GM12865 (cell line): ENCODE results near the gene CDKL1.

Experiments used
- DNase-seq: peaks from one replicate; pipeline ENCODE4 v3.0.0; 2010; ENCODE audit warnings: low read depth
- H3K4me3 ChIP-seq: 2 replicates; pipeline ENCODE4 v1.5.1; 2011; ENCODE audit warnings: mild to moderate bottlenecking, low read depth, low read length, control low read depth
- TF ChIP-seq, protein P1 (sequence below): IDR thresholded peaks from 2 replicates; pipeline ENCODE4 v1.5.1; 2011; ENCODE audit warnings: low read length, control low read depth, low read depth, inconsistent platforms; ENCODE audit not compliant: insufficient read depth; ENCODE audit errors: missing control alignments

The CDKL1 gene

DNA sequence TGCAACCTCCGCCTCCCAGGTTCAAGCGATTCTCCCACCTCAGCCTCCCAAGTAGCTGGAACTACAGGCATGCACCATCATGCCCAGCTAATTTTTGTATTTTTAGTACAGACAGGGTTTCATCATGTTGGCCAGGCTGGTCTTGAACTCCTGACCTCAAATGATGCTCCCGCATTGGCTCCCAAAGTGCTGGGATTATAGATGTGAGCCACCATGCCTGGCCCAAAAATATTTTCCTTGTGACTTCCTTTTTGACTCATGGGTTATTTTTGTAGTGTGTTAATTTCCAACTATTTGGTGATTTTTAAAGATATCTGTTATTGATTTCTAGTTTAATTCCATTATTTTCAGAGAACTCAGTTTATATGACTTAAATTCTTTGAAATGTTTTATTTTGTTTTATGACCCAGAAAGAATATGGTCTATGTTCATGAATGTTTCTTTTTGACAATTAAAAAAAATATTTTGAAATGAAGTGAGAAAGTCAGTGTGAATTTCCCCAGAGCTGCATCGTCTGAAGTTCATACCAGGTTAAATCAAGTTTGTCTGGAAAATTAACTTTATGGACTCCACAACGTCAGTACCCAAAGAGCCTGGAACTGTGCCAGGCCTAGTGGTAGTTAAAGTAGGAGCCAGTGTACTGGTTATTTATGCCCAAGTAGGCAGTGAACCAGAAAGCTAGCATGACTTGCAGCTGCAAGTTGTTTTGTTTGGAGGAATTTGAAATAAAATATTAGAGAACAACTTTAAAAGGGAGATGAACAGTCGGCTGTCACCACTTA is 2.8 kb upstream of the CDKL1 start:
- no peak for DNase-seq
- no peak overlapping the region for H3K4me3 ChIP-seq
- TF ChIP-seq, protein P1, sequence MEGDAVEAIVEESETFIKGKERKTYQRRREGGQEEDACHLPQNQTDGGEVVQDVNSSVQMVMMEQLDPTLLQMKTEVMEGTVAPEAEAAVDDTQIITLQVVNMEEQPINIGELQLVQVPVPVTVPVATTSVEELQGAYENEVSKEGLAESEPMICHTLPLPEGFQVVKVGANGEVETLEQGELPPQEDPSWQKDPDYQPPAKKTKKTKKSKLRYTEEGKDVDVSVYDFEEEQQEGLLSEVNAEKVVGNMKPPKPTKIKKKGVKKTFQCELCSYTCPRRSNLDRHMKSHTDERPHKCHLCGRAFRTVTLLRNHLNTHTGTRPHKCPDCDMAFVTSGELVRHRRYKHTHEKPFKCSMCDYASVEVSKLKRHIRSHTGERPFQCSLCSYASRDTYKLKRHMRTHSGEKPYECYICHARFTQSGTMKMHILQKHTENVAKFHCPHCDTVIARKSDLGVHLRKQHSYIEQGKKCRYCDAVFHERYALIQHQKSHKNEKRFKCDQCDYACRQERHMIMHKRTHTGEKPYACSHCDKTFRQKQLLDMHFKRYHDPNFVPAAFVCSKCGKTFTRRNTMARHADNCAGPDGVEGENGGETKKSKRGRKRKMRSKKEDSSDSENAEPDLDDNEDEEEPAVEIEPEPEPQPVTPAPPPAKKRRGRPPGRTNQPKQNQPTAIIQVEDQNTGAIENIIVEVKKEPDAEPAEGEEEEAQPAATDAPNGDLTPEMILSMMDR: no peak

DNA sequence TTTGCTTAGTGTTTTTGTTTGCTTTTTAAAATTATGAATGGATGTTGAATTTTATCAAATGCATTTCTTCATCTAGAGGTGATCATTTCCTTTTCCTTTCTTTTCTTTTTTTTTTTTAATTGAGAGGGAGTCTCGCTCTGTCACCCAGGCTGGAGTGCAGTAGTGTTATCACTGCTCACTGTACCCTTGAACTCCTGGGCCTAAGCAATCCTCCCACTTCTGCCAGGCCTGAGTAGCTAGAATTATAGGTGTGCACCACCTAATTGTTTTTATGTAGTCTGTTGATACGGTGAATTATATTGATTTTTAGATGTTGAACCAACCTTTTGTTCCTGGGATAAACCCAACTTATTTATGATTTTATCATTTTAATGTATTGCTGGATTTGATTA is 1.5 kb upstream of the CDKL1 start:
- TF ChIP-seq, protein P1: no peak
- no peak for DNase-seq
- no peak overlapping the region for H3K4me3 ChIP-seq

DNA sequence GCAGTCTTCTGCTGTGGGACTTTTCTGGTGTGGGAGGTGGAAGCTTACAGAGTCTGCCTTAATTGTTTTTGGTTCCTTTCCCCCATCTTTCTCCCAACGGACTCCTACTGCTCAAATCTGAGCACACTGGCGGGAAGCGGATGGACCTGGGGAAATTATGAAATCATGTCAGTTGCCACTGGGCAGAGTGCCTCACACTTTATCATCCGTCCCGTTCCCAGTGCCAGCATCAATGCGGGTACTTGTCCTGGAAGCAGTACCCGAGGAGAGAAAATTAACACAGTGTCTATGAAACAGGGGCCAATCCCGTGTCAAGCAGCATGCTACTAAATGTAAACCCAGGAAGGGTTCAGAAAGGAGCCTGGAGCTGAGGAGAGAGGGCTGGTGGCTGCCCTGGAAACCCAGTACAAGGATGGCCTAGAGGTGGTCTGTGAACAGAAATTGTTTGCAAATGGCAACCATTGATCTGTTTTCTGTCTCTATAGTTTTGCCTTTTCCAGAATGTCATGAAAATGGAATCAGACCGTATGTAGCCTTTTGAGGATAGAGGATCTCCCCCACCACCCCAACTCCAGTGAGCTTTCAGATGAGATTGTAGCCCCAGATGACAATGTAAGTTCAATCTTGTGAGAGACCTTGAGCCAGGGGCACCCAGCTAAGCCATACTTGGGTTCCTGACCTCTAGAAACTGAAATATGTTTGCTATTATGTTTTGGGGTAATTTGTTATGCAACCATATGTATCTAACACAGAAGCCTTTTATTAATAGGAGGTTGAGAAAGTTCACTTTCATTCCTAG is 908 bp upstream of the CDKL1 start:
- no peak for DNase-seq
- TF ChIP-seq, protein P1: no peak
- H3K4me3 ChIP-seq: peak overlapping the region; percentile 78

DNA sequence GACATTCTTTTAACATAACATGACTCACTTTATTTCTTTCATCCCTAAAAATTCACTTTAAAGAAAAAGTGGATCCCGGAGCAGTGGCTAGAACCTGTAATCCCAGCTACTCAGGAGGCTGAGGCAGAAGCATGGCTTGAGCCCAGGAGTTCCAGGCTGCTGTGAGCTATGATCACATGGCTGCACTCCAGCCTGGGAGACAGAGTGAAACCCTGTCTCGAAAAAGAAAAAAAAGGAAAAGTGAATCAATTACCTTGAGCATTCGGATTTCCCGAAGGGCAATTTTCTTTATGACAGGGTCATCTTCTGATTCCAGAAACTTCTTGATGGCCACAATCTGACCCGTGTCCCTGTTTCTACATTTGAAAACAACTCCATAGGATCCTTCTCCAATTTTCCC is 1.2 kb downstream of the CDKL1 start:
- TF ChIP-seq, protein P1: no peak
- no peak for DNase-seq
- H3K4me3 ChIP-seq: peak overlapping the region; percentile 21

- TF ChIP-seq, protein P1: no peak
- H3K4me3 ChIP-seq: no peak overlapping the region
- no peak for DNase-seq
Observed at GRCh38 chr14:50394713-50395112, 2.0 kb downstream of the CDKL1 start.

- TF ChIP-seq, protein P1: no peak
- DNase-seq: no peak
- H3K4me3 ChIP-seq: no peak overlapping the region
Observed at GRCh38 chr14:50389668-50390441, 6.8 kb downstream of the CDKL1 start.
